HEK293 (cell line): Measurements from ENCODE around the gene IL1B.

ENCODE experiments used
- CTCF ChIA-PET: fragments of 350-600 bp; formaldehyde crosslinking; extraction: SDS; loops from one replicate; lab custom pipeline; 2021; ENCODE audit warnings: antibody characterized with exemption; lab: Yijun Ruan, JAX
- POLR2A ChIA-PET: fragments of 300-600 bp; formaldehyde crosslinking; extraction: SDS; loops from one replicate; lab custom pipeline; 2020; ENCODE audit warnings: antibody characterized with exemption, inconsistent platforms; lab: Yijun Ruan, JAX
- H3K27ac ChIP-seq: fragments of 200-500 bp; sonication (Bioruptor generic); 2 replicates; pipeline ENCODE4 v1.5.1; 2014; ENCODE audit warnings: low read depth, low read length, control low read depth, inconsistent platforms; ENCODE audit errors: extremely low read depth
- H3K36me3 ChIP-seq, 2 experiments: fragments of 200-500 bp in 1 of 2; sonication (Bioruptor generic) in 1 of 2; 1 replicate in 1 of 2; 2 replicates in 1 of 2; pipeline ENCODE4 v1.5.1; 2014 to 2017; ENCODE audit warnings: inconsistent platforms in 2 of 2, low read length in 2 of 2; ENCODE audit not compliant: control insufficient read depth in 2 of 2, insufficient read depth in 1 of 2
- H3K4me1 ChIP-seq: fragments of 200-500 bp; sonication (Bioruptor generic); 2 replicates; pipeline ENCODE4 v1.5.1; 2014; ENCODE audit warnings: mild to moderate bottlenecking, low read length, inconsistent platforms; ENCODE audit not compliant: control insufficient read depth, insufficient read depth
- H3K4me3 ChIP-seq: 2 replicates; pipeline ENCODE4 v1.5.1; 2011; ENCODE audit warnings: low read depth, mild to moderate bottlenecking, control low read depth, low read length, moderate library complexity
- H3K9me3 ChIP-seq: fragments of 200-500 bp; sonication (Bioruptor generic); 2 replicates; pipeline ENCODE4 v1.5.1; 2014; ENCODE audit warnings: low read depth, low read length, inconsistent platforms; ENCODE audit not compliant: control insufficient read depth, insufficient read depth
- BCL11A ChIP-seq: fragments of 450-650 bp; formaldehyde crosslinking; IDR thresholded peaks from 2 replicates; pipeline ENCODE4 v1.5.1; 2016; ENCODE audit warnings: low read depth, missing biosample characterization, missing genetic modification characterization
- GFI1B ChIP-seq: fragments of 450-650 bp; formaldehyde crosslinking; IDR thresholded peaks from 2 replicates; pipeline ENCODE4 v1.5.1; 2016; ENCODE audit warnings: missing biosample characterization, missing genetic modification characterization
- HOXC10 ChIP-seq: sonication (generic); formaldehyde crosslinking; IDR thresholded peaks from 2 replicates; pipeline ENCODE4 v1.8.1; 2023; ENCODE audit warnings: mild to moderate bottlenecking, missing genetic modification reagents
- PRDM1 ChIP-seq: fragments of 450-650 bp; formaldehyde crosslinking; IDR thresholded peaks from 2 replicates; pipeline ENCODE4; 2016; ENCODE audit warnings: missing biosample characterization, missing genetic modification characterization
- REST ChIP-seq: fragments of 450-650 bp; formaldehyde crosslinking; IDR thresholded peaks from 2 replicates; pipeline ENCODE4 v1.5.1; 2016; ENCODE audit warnings: missing biosample characterization, missing genetic modification characterization
- ZFP41 ChIP-seq: fragments of 450-650 bp; formaldehyde crosslinking; IDR thresholded peaks from 2 replicates; pipeline ENCODE4 v1.5.1; 2016; ENCODE audit warnings: missing biosample characterization, missing genetic modification characterization, borderline replicate concordance
- ZNF18 ChIP-seq: fragments of 450-650 bp; formaldehyde crosslinking; IDR thresholded peaks from 2 replicates; pipeline ENCODE4 v1.5.1; 2016; ENCODE audit warnings: missing biosample characterization, missing genetic modification characterization
- ZNF239 ChIP-seq: fragments of 450-650 bp; formaldehyde crosslinking; IDR thresholded peaks from 2 replicates; pipeline ENCODE4 v1.5.1; 2016; ENCODE audit warnings: missing biosample characterization, missing genetic modification characterization
- ZNF24 ChIP-seq: fragments of 450-650 bp; formaldehyde crosslinking; IDR thresholded peaks from 2 replicates; pipeline ENCODE4 v1.5.1; 2016; ENCODE audit warnings: missing biosample characterization, missing genetic modification characterization
- ZNF324 ChIP-seq: fragments of 450-650 bp; formaldehyde crosslinking; IDR thresholded peaks from 2 replicates; pipeline ENCODE4 v1.5.1; 2016; ENCODE audit warnings: missing biosample characterization, missing genetic modification characterization
- ZNF335 ChIP-seq: fragments of 450-650 bp; formaldehyde crosslinking; conservative IDR thresholded peaks from 2 replicates; pipeline ENCODE4 v1.5.1; 2016; ENCODE audit warnings: missing biosample characterization, missing genetic modification characterization
- ZNF394 ChIP-seq: fragments of 450-650 bp; formaldehyde crosslinking; IDR thresholded peaks from 2 replicates; pipeline ENCODE4 v1.5.1; 2016; ENCODE audit warnings: missing biosample characterization, missing genetic modification characterization, mild to moderate bottlenecking, moderate library complexity, borderline replicate concordance
- ZNF426 ChIP-seq: fragments of 450-650 bp; formaldehyde crosslinking; IDR thresholded peaks from 2 replicates; pipeline ENCODE4 v1.5.1; 2017; ENCODE audit warnings: missing biosample characterization, missing genetic modification characterization, mild to moderate bottlenecking, inconsistent platforms, moderate library complexity
- ZNF621 ChIP-seq: fragments of 450-650 bp; formaldehyde crosslinking; IDR thresholded peaks from 2 replicates; pipeline ENCODE4 v1.5.1; 2017; ENCODE audit warnings: missing biosample characterization, missing genetic modification characterization
- ZNF654 ChIP-seq: fragments of 450-650 bp; formaldehyde crosslinking; IDR thresholded peaks from 2 replicates; pipeline ENCODE4 v1.5.1; 2016; ENCODE audit warnings: low read depth, missing biosample characterization, missing genetic modification characterization
- ZNF830 ChIP-seq: fragments of 450-650 bp; IDR thresholded peaks from 2 replicates; pipeline ENCODE4 v1.5.0; 2018; ENCODE audit warnings: missing biosample characterization, missing genetic modification characterization, low read depth, mild to moderate bottlenecking, moderate library complexity
- ZNF843 ChIP-seq: fragments of 450-650 bp; formaldehyde crosslinking; IDR thresholded peaks from 2 replicates; pipeline ENCODE4 v1.5.1; 2016; ENCODE audit warnings: missing biosample characterization, missing genetic modification characterization
- ZSCAN5A ChIP-seq: fragments of 450-650 bp; formaldehyde crosslinking; IDR thresholded peaks from 2 replicates; pipeline ENCODE4 v1.5.1; 2016; ENCODE audit warnings: missing biosample characterization, missing genetic modification characterization
- TF ChIP-seq, protein P1 (sequence below): fragments of 450-650 bp; formaldehyde crosslinking; IDR thresholded peaks from 2 replicates; pipeline ENCODE4 v1.5.1; 2016; ENCODE audit warnings: missing biosample characterization, missing genetic modification characterization
- TF ChIP-seq, protein P2 (sequence below): fragments of 450-650 bp; formaldehyde crosslinking; IDR thresholded peaks from 2 replicates; pipeline ENCODE4 v1.5.1; 2016; ENCODE audit warnings: missing biosample characterization, missing genetic modification characterization

IL1B gene

GRCh38 chr2:112864072-112864471, 27.5 kb upstream of the IL1B start:
- no peak overlapping the region for H3K4me3 ChIP-seq
- H3K36me3 ChIP-seq = no peaks in the 10 kb centered on the region
- H3K4me1 ChIP-seq = peaks cover 2% of the 10 kb centered on the region
- POLR2A ChIA-PET = no interaction called here
- TF ChIP-seq ZNF18 (tag by site-specific recombination) (no peak), ZNF843 (tag by site-specific recombination) (no peak), ZNF654 (tag by site-specific recombination) (no peak), ZNF621 (tag by site-specific recombination) (no peak), ZNF239 (tag by site-specific recombination) (no peak), REST (tag by site-specific recombination) (no peak), ZNF394 (tag by site-specific recombination) (no peak), BCL11A (tag by site-specific recombination) (no peak), PRDM1 (tag by site-specific recombination) (no peak), ZNF426 (no peak), ZSCAN5A (tag by site-specific recombination) (no peak), ZNF335 (tag by site-specific recombination) (no peak), ZNF324 (no peak), HOXC10 (CRISPR knock-in tag) (no peak), ZNF830 (tag by site-specific recombination) (no peak), GFI1B (tag by site-specific recombination) (no peak), ZNF24 (tag by site-specific recombination) (no peak), ZFP41 (tag by site-specific recombination) (no peak)
- TF ChIP-seq, protein P1, sequence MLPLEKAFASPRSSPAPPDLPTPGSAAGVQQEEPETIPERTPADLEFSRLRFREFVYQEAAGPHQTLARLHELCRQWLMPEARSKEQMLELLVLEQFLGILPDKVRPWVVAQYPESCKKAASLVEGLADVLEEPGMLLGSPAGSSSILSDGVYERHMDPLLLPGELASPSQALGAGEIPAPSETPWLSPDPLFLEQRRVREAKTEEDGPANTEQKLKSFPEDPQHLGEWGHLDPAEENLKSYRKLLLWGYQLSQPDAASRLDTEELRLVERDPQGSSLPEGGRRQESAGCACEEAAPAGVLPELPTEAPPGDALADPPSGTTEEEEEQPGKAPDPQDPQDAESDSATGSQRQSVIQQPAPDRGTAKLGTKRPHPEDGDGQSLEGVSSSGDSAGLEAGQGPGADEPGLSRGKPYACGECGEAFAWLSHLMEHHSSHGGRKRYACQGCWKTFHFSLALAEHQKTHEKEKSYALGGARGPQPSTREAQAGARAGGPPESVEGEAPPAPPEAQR (tag by site-specific recombination) = no peak
- TF ChIP-seq, protein P2, sequence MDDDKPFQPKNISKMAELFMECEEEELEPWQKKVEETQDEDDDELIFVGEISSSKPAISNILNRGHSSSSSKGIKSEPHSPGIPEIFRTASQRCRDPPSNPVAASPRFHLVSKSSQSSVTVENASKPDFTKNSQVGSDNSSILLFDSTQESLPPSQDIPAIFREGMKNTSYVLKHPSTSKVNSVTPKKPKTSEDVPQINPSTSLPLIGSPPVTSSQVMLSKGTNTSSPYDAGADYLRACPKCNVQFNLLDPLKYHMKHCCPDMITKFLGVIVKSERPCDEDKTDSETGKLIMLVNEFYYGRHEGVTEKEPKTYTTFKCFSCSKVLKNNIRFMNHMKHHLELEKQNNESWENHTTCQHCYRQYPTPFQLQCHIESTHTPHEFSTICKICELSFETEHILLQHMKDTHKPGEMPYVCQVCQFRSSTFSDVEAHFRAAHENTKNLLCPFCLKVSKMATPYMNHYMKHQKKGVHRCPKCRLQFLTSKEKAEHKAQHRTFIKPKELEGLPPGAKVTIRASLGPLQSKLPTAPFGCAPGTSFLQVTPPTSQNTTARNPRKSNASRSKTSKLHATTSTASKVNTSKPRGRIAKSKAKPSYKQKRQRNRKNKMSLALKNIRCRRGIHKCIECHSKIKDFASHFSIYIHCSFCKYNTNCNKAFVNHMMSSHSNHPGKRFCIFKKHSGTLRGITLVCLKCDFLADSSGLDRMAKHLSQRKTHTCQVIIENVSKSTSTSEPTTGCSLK (tag by site-specific recombination) = no peak
- CTCF ChIA-PET = interaction anchor here (1.1 kb wide), 1 partner anchor 21 kb away, joined by 3 read pairs; no protein-coding TSS in a partner anchor
- H3K9me3 ChIP-seq = peaks cover 2% of the 10 kb centered on the region; the same call in 1 of the 2 replicates
- H3K27ac ChIP-seq = no peak overlapping the region
